ENCODE data around the gene DNAJC30. TPM values are rescaled to one million over a fixed set of nuclear protein-coding genes. Genes with fewer than 3 reads are reported as not detected.

DNAJC30 gene
- total RNA-seq, 2 experiments from 2014 or later: 10.0 to 10.7 TPM

GRCh38 chr7:73645643-73646174 is 37.5 kb downstream of the DNAJC30 start:
- POLR2A ChIA-PET: no interaction called here
- Mint-ChIP-seq H3K27me3 (peaks cover 60% of the 10 kb centered on the region), H3K27ac (no peak overlapping the region)

GRCh38 chr7:73644688-73645286 is 38.5 kb downstream of the DNAJC30 start:
- no peak for ATAC-seq (ENCODE audit: low read depth)

More at GRCh38 chr7:73645643-73646174, 37.5 kb downstream of the DNAJC30 start:
- DNase-seq: no peak
- Mint-ChIP-seq H3K4me1 (peaks cover 9% of the 10 kb centered on the region), H3K36me3 (no peaks in the 10 kb centered on the region), H3K4me3 (no peak overlapping the region), H3K9me3 (peaks cover 2% of the 10 kb centered on the region)
- ATAC-seq (ENCODE audit: low read depth): no peak

GRCh38 chr7:73642834-73643233 is 40.4 kb downstream of the DNAJC30 start:
- ATAC-seq (ENCODE audit: low read depth) (no peak), DNase-seq (no peak)
- peaks cover 33% of the 10 kb centered on the region for H3K27me3 Mint-ChIP-seq
- H3K4me1 Mint-ChIP-seq: no peaks in the 10 kb centered on the region
- no peaks in the 10 kb centered on the region for H3K36me3 Mint-ChIP-seq
- POLR2A ChIA-PET: interaction anchor here (0.6 kb wide), 1 partner anchor 23 kb away, joined by 3 read pairs; no protein-coding TSS in a partner anchor
- no peak overlapping the region for H3K27ac Mint-ChIP-seq
- no peak overlapping the region for H3K4me3 Mint-ChIP-seq
- H3K9me3 Mint-ChIP-seq: peaks cover 2% of the 10 kb centered on the region

More at GRCh38 chr7:73644688-73645286, 38.5 kb downstream of the DNAJC30 start:
- POLR2A ChIA-PET: no interaction called here
- Mint-ChIP-seq H3K27ac (no peak overlapping the region), H3K9me3 (peaks cover 2% of the 10 kb centered on the region), H3K4me1 (peaks cover 9% of the 10 kb centered on the region), H3K36me3 (no peaks in the 10 kb centered on the region), H3K27me3 (peaks cover 51% of the 10 kb centered on the region), H3K4me3 (no peak overlapping the region)
- DNase-seq: no peak

- Mint-ChIP-seq H3K4me1 (no peaks in the 10 kb centered on the region), H3K4me3 (no peak overlapping the region), H3K9me3 (peaks cover 2% of the 10 kb centered on the region), H3K27ac (no peak overlapping the region), H3K27me3 (peaks cover 9% of the 10 kb centered on the region), H3K36me3 (no peaks in the 10 kb centered on the region)
- ATAC-seq (ENCODE audit: low read depth): no peak
- no peak for DNase-seq
- POLR2A ChIA-PET: no interaction called here
Observed at GRCh38 chr7:73638911-73639310, 44.3 kb downstream of the DNAJC30 start.

GRCh38 chr7:73635428-73636200 is 47.6 kb downstream of the DNAJC30 start:
- H3K36me3 Mint-ChIP-seq: no peaks in the 10 kb centered on the region
- H3K9me3 Mint-ChIP-seq: no peaks in the 10 kb centered on the region
- H3K4me1 Mint-ChIP-seq: no peaks in the 10 kb centered on the region
- no peak for ATAC-seq (ENCODE audit: low read depth)
- H3K27ac Mint-ChIP-seq: no peak overlapping the region
- peaks cover 25% of the 10 kb centered on the region for H3K27me3 Mint-ChIP-seq
- DNase-seq: no peak
- POLR2A ChIA-PET: no interaction called here
- H3K4me3 Mint-ChIP-seq: no peak overlapping the region

- H3K27ac Mint-ChIP-seq: no peak overlapping the region
- POLR2A ChIA-PET: no interaction called here
- ATAC-seq (ENCODE audit: low read depth) (no peak), DNase-seq (no peak)
- no peaks in the 10 kb centered on the region for H3K9me3 Mint-ChIP-seq
- H3K27me3 Mint-ChIP-seq: peaks cover 36% of the 10 kb centered on the region
- H3K4me3 Mint-ChIP-seq: no peak overlapping the region
- no peaks in the 10 kb centered on the region for H3K36me3 Mint-ChIP-seq
- no peaks in the 10 kb centered on the region for H3K4me1 Mint-ChIP-seq
Observed at GRCh38 chr7:73633844-73634243, 49.4 kb downstream of the DNAJC30 start.

GRCh38 chr7:73633323-73633722 is 49.9 kb downstream of the DNAJC30 start:
- DNase-seq (no peak), ATAC-seq (ENCODE audit: low read depth) (no peak)
- Mint-ChIP-seq H3K4me3 (no peak overlapping the region), H3K4me1 (no peaks in the 10 kb centered on the region), H3K36me3 (no peaks in the 10 kb centered on the region), H3K9me3 (no peaks in the 10 kb centered on the region), H3K27ac (no peak overlapping the region), H3K27me3 (peaks cover 42% of the 10 kb centered on the region)
- POLR2A ChIA-PET: no interaction called here

GRCh38 chr7:73631558-73631957 is 51.7 kb downstream of the DNAJC30 start:
- ATAC-seq (ENCODE audit: low read depth) (no peak), DNase-seq (no peak)
- no peak overlapping the region for H3K4me3 Mint-ChIP-seq
- POLR2A ChIA-PET: interaction anchor here (1.1 kb wide), 1 partner anchor 37 kb away, joined by 3 read pairs; no protein-coding TSS in a partner anchor
- no peak overlapping the region for H3K27ac Mint-ChIP-seq
- no peaks in the 10 kb centered on the region for H3K4me1 Mint-ChIP-seq
- peaks cover 55% of the 10 kb centered on the region for H3K27me3 Mint-ChIP-seq
- no peaks in the 10 kb centered on the region for H3K9me3 Mint-ChIP-seq
- no peaks in the 10 kb centered on the region for H3K36me3 Mint-ChIP-seq

Small RNAs within 50 kb of the gene (microRNA-seq; reads per million reads assigned to microRNA genes)
- gene MIR4284: not detected

Other genes starting within 250 kb of the DNAJC30 start
- gene FZD9, start 249.7 kb downstream of the DNAJC30 start, total RNA-seq: under 1 TPM in 1 of 2 experiments, not detected in 1; 0.11 TPM
- 10 to 100 TPM; 90.5 to 93.0 TPM for gene BAZ1B, start 161.2 kb downstream of the DNAJC30 start, total RNA-seq
- gene BCL7B, start 125.8 kb downstream of the DNAJC30 start, total RNA-seq: 10 to 100 TPM; 64.1 to 71.9 TPM
- gene TBL2, start 104.9 kb downstream of the DNAJC30 start, total RNA-seq: 10 to 100 TPM; 21.3 to 25.0 TPM
- not detected for gene MLXIPL, start 58.9 kb downstream of the DNAJC30 start, total RNA-seq
- under 1 TPM; 0.45 to 0.86 TPM for gene VPS37D, start 15.6 kb downstream of the DNAJC30 start, total RNA-seq
- 10 to 100 TPM; 58.7 to 64.1 TPM for gene BUD23, start 144 bp upstream of the DNAJC30 start, total RNA-seq
- gene STX1A, start 36.2 kb upstream of the DNAJC30 start, total RNA-seq: 1 to 10 TPM; 8.0 to 9.9 TPM
- gene ABHD11, start 55.3 kb upstream of the DNAJC30 start, total RNA-seq: 10 to 100 TPM; 23.4 to 24.7 TPM
- not detected for gene CLDN3, start 86.8 kb upstream of the DNAJC30 start, total RNA-seq
- gene CLDN4, start 147.5 kb upstream of the DNAJC30 start, total RNA-seq: under 1 TPM; 0.17 to 0.25 TPM
- gene METTL27, start 159.1 kb upstream of the DNAJC30 start, total RNA-seq: under 1 TPM; 0.69 to 0.74 TPM
- gene TMEM270, start 177.7 kb upstream of the DNAJC30 start, total RNA-seq: not detected

Data from activated naive CD8-positive, alpha-beta T cell treated with anti-CD3 and anti-CD28 coated beads, Interleukin-2, amount 10 ng/mL, durations not matched to agents 7 days and 5 days (primary cell).